ENCODE measurements around the gene CCR5AS.

The CCR5AS gene

GRCh38 chr3:46400000-46400734, 6.7 kb downstream of the CCR5AS start:
- H3K23me2 ChIP-seq (ENCODE audit: insufficient read length, low read depth, low read length, poor library complexity, severe bottlenecking): no peaks in the 10 kb centered on the region
- no peak overlapping the region for H3K9ac ChIP-seq (ENCODE audit: extremely low read depth, insufficient read length, low read length)
- DNase-seq: no peak
- H4K5ac ChIP-seq (ENCODE audit: insufficient read length, low read depth, low read length): no peak overlapping the region
- no peak overlapping the region for H3K27ac ChIP-seq (ENCODE audit: insufficient read length, low read depth, low read length)
- no peak overlapping the region for H4K8ac ChIP-seq (replicated peaks; ENCODE audit: insufficient read length, low read depth, low read length)
- H3K9me3 ChIP-seq (ENCODE audit: control insufficient read depth, low read depth, low read length): no peaks in the 10 kb centered on the region
- H3K79me2 ChIP-seq (ENCODE audit: insufficient read depth, low read length): no peaks in the 10 kb centered on the region
- H3K14ac ChIP-seq (ENCODE audit: insufficient read depth, low read length): no peak overlapping the region
- H2AK5ac ChIP-seq (ENCODE audit: insufficient read length, low read length): no peak overlapping the region
- Mint-ChIP-seq H3K9me3 (no peaks in the 10 kb centered on the region), H3K4me1 (peaks cover 0 to 2% of the 10 kb centered on the region in 2 experiments; a peak in 1 of 4 replicates), H3K27me3 (ENCODE audit: low read depth) (peaks cover 5% of the 10 kb centered on the region), H3K36me3 (ENCODE audit: insufficient read depth in 1 of 3, low read depth in 3 of 3) (no peaks in the 10 kb centered on the region), H3K4me3 (no peak overlapping the region), H3K27ac (no peak overlapping the region)
- H3K4ac ChIP-seq (ENCODE audit: low read depth, low read length): no peak overlapping the region
- H2BK5ac ChIP-seq (ENCODE audit: insufficient read length, low read length): no peak overlapping the region
- H3T11ph ChIP-seq (ENCODE audit: low read length): no peak overlapping the region
- no peak overlapping the region for H3K23ac ChIP-seq (ENCODE audit: insufficient read length, low read depth, low read length)
- H2BK15ac ChIP-seq (ENCODE audit: low read depth, low read length): no peak overlapping the region
- no peaks in the 10 kb centered on the region for H3K79me1 ChIP-seq (ENCODE audit: insufficient read depth, low read depth, low read length, poor library complexity, severe bottlenecking)
- no peak overlapping the region for H3K18ac ChIP-seq (ENCODE audit: insufficient read length, low read depth, low read length)
- H3K27me3 ChIP-seq (ENCODE audit: insufficient read depth, low read length): no peaks in the 10 kb centered on the region
- no peaks in the 10 kb centered on the region for H3K4me1 ChIP-seq (ENCODE audit: insufficient read depth, low read length)
- no peak overlapping the region for H2BK12ac ChIP-seq (ENCODE audit: insufficient read length, low read depth, low read length)
- TF ChIP-seq CTCF (conservative IDR thresholded peaks at IDR 0.05): no peak
- no peak overlapping the region for H2BK120ac ChIP-seq (ENCODE audit: low read depth, low read length, poor library complexity, severe bottlenecking)
- no peaks in the 10 kb centered on the region for H4K20me1 ChIP-seq (ENCODE audit: control insufficient read depth, insufficient read depth, insufficient read length)
- no CpG with 5 or more reads among the region's 8 CpGs for WGBS (ENCODE audit: extremely low coverage, insufficient read length, low lambda C conversion rate)
- no peak overlapping the region for H2BK20ac ChIP-seq (ENCODE audit: low read depth, low read length, poor library complexity, severe bottlenecking)
- no peak overlapping the region for H2AFZ ChIP-seq (ENCODE audit: low read length)
- H3K56ac ChIP-seq (ENCODE audit: insufficient read length, low read depth, low read length): no peak overlapping the region
- no peak overlapping the region for H3K4me2 ChIP-seq (ENCODE audit: insufficient read depth, insufficient read length, low read length)
- H4K91ac ChIP-seq (ENCODE audit: insufficient read length, low read depth, low read length): no peak overlapping the region
